AG09319 (cell line): ENCODE measurements around the gene MRPL54.
A peak's percentile ranks its signal among the peaks of the same experiment; 100 is the strongest.

Experiments
- DNase-seq: peaks from one replicate; pipeline ENCODE4 v3.0.0-alpha.2; 2010; ENCODE audit warnings: low read depth; ENCODE audit errors: extremely low read depth
- CTCF ChIP-seq: IDR thresholded peaks from 2 replicates; pipeline ENCODE4 v1.5.1; 2011; ENCODE audit warnings: low read depth, mild to moderate bottlenecking, inconsistent platforms, low read length, moderate library complexity

Gene MRPL54

DNA sequence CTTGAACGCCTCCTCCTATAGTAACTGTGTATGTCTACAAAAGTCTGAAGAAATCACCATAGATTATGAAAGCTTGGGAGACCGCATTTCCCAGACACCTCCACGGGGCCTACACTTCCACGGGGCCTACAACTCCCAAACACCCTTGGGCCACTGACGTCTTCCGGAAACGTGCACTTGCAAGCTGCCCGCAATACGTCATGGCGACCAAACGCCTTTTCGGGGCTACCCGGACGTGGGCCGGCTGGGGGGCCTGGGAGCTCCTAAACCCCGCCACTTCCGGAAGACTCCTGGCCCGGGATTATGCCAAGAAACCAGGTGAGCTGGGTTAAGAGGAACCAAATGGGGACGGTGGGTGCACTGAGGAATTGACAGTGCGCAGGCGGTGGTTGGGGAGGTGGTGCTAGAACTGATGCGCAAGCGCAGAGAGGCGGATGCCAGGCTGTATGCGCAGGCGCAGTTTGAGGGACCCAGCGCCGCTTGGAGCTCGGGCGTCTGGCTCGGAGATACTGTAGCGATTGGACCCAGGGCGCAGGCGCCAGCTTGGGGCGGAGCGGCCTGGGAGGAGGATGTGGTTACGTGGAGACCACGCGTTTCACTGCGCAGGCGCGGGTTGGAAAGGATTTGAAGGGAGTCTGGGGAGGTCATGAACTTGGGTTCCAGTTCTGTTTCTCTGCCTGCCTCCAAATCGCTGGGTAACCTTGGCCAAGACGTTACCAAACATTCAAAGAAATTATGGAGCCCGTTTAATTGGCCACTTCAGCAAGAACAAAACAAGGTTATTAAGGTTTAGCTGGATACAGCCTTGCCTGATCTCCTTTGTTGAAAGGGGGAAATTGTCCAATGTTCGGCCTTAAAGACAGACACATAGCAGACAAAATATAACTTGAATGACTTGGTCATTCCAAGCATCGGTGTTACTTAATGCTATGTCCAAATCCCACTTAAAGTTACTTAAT, at the start of gene MRPL54:
Gene MRPL54, plus strand, starts transcription at position 182 of the 959 bp plus-strand sequence. Its CDS starts 19 bp downstream, at position 201.
- DNase-seq, result peak; percentile 98
- TF ChIP-seq CTCF, result no peak

- no peak for TF ChIP-seq CTCF
- DNase-seq, result no peak
Measured at GRCh38 chr19:3716147-3716668, 46.3 kb upstream of the MRPL54 start.

GRCh38 chr19:3719868-3720267, 42.6 kb upstream of the MRPL54 start:
- no peak for DNase-seq
- TF ChIP-seq CTCF, result no peak

DNA sequence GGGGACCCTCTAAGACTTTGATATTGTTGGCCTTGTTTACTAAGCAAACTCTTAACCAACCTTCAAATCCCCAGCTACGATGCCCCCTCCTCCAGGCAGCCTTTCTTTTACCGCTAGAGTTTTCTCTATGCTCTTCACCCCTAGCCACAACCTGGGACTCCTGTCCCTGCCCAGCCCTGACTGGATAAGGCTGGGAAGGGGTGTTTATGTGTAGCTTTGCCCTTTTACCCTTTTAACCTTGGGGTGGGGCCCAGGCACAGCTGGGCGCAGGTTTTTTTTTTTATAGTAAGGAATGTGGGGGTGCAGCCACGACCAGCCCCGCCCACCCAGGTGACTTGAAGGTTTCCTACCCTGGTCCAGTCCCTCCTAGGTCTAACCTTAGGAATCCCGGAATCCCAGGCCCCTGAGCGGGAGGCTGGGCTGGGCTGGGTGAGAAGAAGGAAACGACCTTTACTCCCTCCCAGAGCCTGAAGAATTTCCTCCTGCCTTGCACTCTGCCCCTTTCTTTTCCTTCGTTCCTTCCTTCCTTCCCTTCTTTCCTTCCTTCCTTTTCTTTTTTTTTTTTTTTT, 42.0 kb upstream of the MRPL54 start:
- no peak for TF ChIP-seq CTCF
- no peak for DNase-seq

- no peak for TF ChIP-seq CTCF
- DNase-seq, result peak; percentile 42
Measured at GRCh38 chr19:3721131-3721886, 41.2 kb upstream of the MRPL54 start.

GRCh38 chr19:3721887-3722442, 40.5 kb upstream of the MRPL54 start:
- no peak for TF ChIP-seq CTCF
- no peak for DNase-seq
